Activated CD4-positive, alpha-beta T cell treated with anti-CD3 and anti-CD28 coated beads, Interleukin-2, Interleukin-4, amounts not matched to agents 100 ng/mL and 50 ng/mL, durations not matched to agents 16 hours and 8 hours (primary cell): Measurements from ENCODE around the gene RBM4.

Experiments
- DNase-seq: peaks from one replicate; pipeline ENCODE4 v3.0.0-alpha.2; 2020; ENCODE audit warnings: low spot score

RBM4 gene

GRCh38 chr11:66652651-66653050 is 14.1 kb downstream of the RBM4 start:
- no peak for DNase-seq

- DNase-seq, result no peak
Observed at GRCh38 chr11:66653123-66653522, 14.6 kb downstream of the RBM4 start.

- no peak for DNase-seq
Observed at GRCh38 chr11:66659763-66660162, 21.3 kb downstream of the RBM4 start.

GRCh38 chr11:66663741-66664296 is 25.3 kb downstream of the RBM4 start:
- DNase-seq, result no peak

- DNase-seq, result no peak
Observed at GRCh38 chr11:66665369-66665768, 26.9 kb downstream of the RBM4 start.

- DNase-seq, result no peak
Observed at GRCh38 chr11:66670816-66671215, 32.3 kb downstream of the RBM4 start.

- no peak for DNase-seq
Observed at GRCh38 chr11:66674964-66675602, 36.6 kb downstream of the RBM4 start.

GRCh38 chr11:66676282-66676919 is 37.9 kb downstream of the RBM4 start:
- no peak for DNase-seq

- DNase-seq, result no peak
Observed at GRCh38 chr11:66676931-66677598, 38.6 kb downstream of the RBM4 start.

- peak; percentile 97 for DNase-seq
Observed at GRCh38 chr11:66677599-66678375, 39.3 kb downstream of the RBM4 start, which contains the start of gene RBM4B. TSS of gene RBM4B (minus strand) at chr11:66677887. CDS start at chr11:66677079, 808 bp downstream.

- DNase-seq, result no peak
Observed at GRCh38 chr11:66680966-66681645, 42.6 kb downstream of the RBM4 start.

GRCh38 chr11:66683877-66684276 is 45.4 kb downstream of the RBM4 start:
- DNase-seq, result no peak

GRCh38 chr11:66684635-66685034 is 46.1 kb downstream of the RBM4 start:
- no peak for DNase-seq

GRCh38 chr11:66685276-66686099 is 47.0 kb downstream of the RBM4 start:
- no peak for DNase-seq

GRCh38 chr11:66686100-66686785 is 47.7 kb downstream of the RBM4 start:
- DNase-seq, result no peak

GRCh38 chr11:66686801-66687750 is 48.6 kb downstream of the RBM4 start:
- DNase-seq, result no peak

GRCh38 chr11:66687831-66688281 is 49.4 kb downstream of the RBM4 start:
- no peak for DNase-seq

- no peak for DNase-seq
Observed at GRCh38 chr11:66688561-66689534, 50.3 kb downstream of the RBM4 start.
